Endothelial cell of umbilical vein (primary cell): ENCODE measurements around the gene RDH14.

Experiments
- CTCF ChIP-seq, 2 donors: IDR thresholded peaks; 1 replicate in 1 of 2; 2 replicates in 1 of 2; pipeline ENCODE4 v1.5.1; 2011; ENCODE audit warnings: low read length in 2 of 2, mild to moderate bottlenecking in 2 of 2, moderate library complexity in 2 of 2, control low read depth in 1 of 2, inconsistent platforms in 1 of 2, low read depth in 1 of 2; ENCODE audit not compliant: insufficient read depth in 1 of 2; ENCODE audit errors: extremely low read depth in 1 of 2
- EZH2 ChIP-seq: IDR thresholded peaks from 2 replicates; pipeline ENCODE4 v1.6.1; 2012; ENCODE audit warnings: borderline replicate concordance, low read depth, mild to moderate bottlenecking, moderate library complexity, low read length, inconsistent platforms; ENCODE audit not compliant: severe bottlenecking
- FOS ChIP-seq: IDR thresholded peaks from 2 replicates; pipeline ENCODE4 v1.6.1; 2011; ENCODE audit warnings: mild to moderate bottlenecking, low read length, moderate library complexity, borderline replicate concordance; ENCODE audit not compliant: insufficient read depth
- GATA2 ChIP-seq: IDR thresholded peaks from 2 replicates; pipeline ENCODE4 v1.7.0; 2011; ENCODE audit warnings: low read depth, mild to moderate bottlenecking, moderate library complexity, mixed read lengths, low read length; ENCODE audit not compliant: insufficient read length, insufficient read depth
- JUN ChIP-seq: IDR thresholded peaks from 2 replicates; pipeline ENCODE4 v1.6.1; 2011; ENCODE audit warnings: borderline replicate concordance, low read depth; ENCODE audit not compliant: insufficient read length, insufficient read depth
- MAX ChIP-seq: IDR thresholded peaks from 2 replicates; pipeline ENCODE4 v1.6.1; 2011; ENCODE audit not compliant: insufficient read depth, insufficient read length
- MYC ChIP-seq: IDR thresholded peaks from one replicate; pipeline ENCODE4 v1.6.1; 2011; ENCODE audit warnings: mild to moderate bottlenecking, low read depth, low read length
- POLR2A ChIP-seq: IDR thresholded peaks from 2 replicates; pipeline ENCODE4 v1.6.1; 2012; ENCODE audit warnings: low read depth, mild to moderate bottlenecking, control low read depth, low read length
- POLR2AphosphoS5 ChIP-seq: IDR thresholded peaks from 2 replicates; pipeline ENCODE4 v1.6.1; 2012; ENCODE audit warnings: low read depth, mild to moderate bottlenecking, control low read depth, low read length, moderate library complexity; ENCODE audit not compliant: insufficient read depth

GRCh38 chr2:18603854-18604530 is 43.5 kb upstream of the RDH14 start:
- TF ChIP-seq POLR2A (no peak), CTCF (IDR thresholded peaks at IDR 0.05; ENCODE audit: extremely low read depth in 1 of 2, insufficient read depth in 1 of 2, low read depth in 1 of 2, low read length in 2 of 2) (no peak), MAX (no peak), MYC (no peak), EZH2 (no peak), GATA2 (no peak), POLR2AphosphoS5 (no peak), JUN (no peak), FOS (no peak)
